Lower leg skin (tissue), 3 donors: ENCODE data around the gene MSTN.

Experiments used
- POLR2A ChIP-seq, 2 donors: fragments of 450-650 bp; IDR thresholded peaks; one replicate each; pipeline ENCODE4 v1.6.1; 2016 to 2017; ENCODE audit warnings: antibody characterized with exemption in 2 of 2, mild to moderate bottlenecking in 1 of 2, moderate library complexity in 1 of 2
- TF ChIP-seq, protein P1 (sequence below), 3 donors: fragments of 450-650 bp; IDR thresholded peaks; one replicate each; pipeline ENCODE4 v1.5.1; 2016; ENCODE audit warnings: antibody characterized with exemption in 3 of 3, mild to moderate bottlenecking in 3 of 3, moderate library complexity in 2 of 3

DNA sequence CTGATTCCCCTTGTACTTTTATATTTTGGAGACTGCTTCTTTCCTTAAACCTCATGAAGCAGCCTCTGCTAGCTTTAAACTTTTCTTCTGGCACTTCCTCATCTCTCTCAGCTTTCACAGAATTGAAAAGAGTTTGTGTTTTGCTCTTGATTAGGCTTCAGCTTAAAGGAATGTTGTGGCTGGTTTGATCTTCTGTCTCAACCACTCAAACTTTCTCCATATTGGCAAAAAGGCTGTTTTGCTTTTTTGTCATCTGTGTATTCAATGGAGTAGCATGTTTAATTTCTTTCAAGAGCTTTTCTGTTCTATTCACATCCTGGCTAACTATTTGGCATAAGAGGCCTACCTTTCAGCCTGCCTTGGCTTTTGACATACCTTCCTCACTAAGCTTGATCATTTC is 36.3 kb upstream of the MSTN start:
- TF ChIP-seq POLR2A (IDR thresholded peaks at IDR 0.05): no peak
- TF ChIP-seq, protein P1, sequence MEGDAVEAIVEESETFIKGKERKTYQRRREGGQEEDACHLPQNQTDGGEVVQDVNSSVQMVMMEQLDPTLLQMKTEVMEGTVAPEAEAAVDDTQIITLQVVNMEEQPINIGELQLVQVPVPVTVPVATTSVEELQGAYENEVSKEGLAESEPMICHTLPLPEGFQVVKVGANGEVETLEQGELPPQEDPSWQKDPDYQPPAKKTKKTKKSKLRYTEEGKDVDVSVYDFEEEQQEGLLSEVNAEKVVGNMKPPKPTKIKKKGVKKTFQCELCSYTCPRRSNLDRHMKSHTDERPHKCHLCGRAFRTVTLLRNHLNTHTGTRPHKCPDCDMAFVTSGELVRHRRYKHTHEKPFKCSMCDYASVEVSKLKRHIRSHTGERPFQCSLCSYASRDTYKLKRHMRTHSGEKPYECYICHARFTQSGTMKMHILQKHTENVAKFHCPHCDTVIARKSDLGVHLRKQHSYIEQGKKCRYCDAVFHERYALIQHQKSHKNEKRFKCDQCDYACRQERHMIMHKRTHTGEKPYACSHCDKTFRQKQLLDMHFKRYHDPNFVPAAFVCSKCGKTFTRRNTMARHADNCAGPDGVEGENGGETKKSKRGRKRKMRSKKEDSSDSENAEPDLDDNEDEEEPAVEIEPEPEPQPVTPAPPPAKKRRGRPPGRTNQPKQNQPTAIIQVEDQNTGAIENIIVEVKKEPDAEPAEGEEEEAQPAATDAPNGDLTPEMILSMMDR (IDR thresholded peaks at IDR 0.05): no peak
